HG03060 (cell line): ENCODE data around the gene DOCK1.

Experiments used
- ATAC-seq: cut with Tn5 transposase; IDR thresholded peaks from one replicate; pipeline ENCODE4 v1.9.1; 2021; ENCODE audit warnings: low read depth, moderate number of reproducible peaks; ENCODE audit not compliant: unreplicated experiment

DOCK1 gene

DNA sequence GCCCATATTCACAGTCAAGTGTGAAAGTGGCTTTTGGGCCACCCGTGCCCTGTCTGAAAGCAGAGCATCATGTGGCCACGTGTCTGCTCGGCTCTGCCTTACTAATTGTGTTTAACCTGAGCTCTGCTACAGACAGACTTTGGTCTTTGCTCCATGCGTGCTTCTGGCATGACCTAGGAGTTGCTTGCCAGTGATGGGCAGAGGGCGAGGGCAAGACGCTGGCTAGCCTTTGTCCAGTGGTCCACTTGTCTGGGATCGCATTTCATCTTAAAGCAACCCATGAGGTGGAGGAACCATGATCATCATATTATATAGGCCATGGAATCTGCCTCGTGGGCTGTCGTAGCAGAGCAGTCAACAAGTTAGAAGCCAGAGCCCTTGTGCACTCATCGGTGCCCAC is 414.5 kb downstream of the DOCK1 start:
- no peak for ATAC-seq

DNA sequence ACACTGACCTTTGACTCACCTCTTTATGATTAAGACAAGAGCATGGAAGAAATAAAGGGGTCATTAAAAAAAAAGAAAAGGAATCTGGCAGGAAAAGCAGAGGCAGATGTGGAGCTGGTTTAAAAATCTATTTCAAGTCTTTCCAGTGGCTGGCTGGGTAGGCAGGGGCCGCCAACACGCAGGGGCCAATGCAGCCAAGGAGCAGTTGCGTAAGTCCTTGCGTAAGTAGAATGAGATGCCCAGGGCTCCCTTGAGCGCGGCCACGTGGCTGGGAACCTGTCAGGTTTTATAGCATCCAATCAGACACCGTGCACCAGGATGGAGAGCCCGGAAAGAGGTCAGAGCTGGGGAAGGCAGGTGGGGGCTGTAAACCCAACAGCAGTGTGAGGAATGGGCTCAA is 414.9 kb downstream of the DOCK1 start:
- no peak for ATAC-seq

DNA sequence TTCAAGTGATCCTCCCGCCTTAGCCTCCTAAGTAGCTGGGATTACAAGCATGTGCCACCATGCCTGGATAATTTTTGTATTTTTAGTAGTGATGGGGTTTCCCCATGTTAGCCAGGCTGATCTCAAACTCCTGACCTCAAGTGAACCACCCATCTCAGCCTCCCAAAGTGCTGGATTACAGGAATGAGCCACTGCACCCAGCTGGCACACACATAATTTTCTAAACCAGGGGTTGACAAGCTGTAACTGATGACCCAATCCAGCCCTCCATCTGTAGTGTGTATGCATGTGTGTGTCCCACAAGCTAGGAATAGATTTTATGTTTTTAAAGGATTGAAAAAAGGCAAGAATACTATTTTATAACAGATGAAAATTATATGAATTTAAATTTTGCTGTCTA is 417.1 kb downstream of the DOCK1 start:
- no peak for ATAC-seq

DNA sequence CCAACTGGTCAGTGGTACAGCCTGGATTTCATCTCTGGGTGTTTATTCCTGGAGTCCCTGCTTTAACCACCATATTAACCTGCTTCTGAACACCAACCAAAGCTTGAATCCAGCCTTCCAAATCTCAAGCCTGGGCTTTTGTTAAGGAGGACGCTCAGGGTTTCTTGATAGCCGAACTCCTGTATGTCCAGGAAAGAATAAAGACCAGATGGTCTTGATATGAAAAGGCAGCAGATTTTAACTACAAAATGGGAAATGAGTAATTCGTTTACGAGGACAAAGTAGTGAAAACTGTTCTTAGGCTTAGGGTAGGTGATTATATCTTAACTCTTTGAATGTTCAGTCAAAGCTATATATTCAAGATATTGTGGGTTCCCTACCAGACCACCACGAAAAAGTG is 420.3 kb downstream of the DOCK1 start:
- ATAC-seq: no peak

DNA sequence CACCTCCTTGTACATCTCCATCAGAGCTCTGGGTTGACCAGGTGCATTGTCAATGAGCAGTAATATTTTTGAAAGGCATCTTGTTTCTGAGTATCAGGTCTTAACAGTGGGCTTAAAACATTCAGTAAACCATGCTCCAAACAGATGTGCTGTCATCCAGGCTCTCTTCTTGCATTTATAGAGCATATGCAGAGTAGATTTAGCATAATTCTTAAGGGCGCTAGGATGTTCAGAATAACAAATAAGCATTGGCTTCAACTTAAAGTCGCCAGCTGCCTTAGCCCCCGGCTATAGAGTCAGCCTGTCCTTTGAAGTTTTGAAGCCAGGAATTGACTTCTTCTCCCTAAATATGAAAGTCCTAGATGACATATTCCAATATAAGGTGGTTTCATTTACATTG is 421.7 kb downstream of the DOCK1 start:
- ATAC-seq: no peak

DNA sequence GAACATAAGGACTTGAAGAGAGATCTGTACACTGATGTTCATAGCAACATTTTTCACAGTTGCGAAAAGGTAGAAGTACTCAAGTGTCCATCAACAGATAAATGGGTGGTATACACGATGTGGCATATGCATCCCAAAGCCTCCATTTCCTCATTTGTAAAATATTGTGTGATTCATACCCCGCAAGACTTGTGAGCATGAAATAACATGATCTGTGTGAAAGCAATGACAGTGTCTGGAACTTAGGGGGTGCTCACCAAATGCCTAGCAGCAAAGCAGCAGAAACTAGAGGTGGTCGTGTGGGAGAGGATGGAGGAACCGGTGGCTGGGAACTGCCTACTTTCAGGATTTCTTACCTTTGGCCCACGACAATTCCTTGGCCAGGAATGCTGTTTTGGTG is 426.5 kb downstream of the DOCK1 start:
- ATAC-seq: no peak

DNA sequence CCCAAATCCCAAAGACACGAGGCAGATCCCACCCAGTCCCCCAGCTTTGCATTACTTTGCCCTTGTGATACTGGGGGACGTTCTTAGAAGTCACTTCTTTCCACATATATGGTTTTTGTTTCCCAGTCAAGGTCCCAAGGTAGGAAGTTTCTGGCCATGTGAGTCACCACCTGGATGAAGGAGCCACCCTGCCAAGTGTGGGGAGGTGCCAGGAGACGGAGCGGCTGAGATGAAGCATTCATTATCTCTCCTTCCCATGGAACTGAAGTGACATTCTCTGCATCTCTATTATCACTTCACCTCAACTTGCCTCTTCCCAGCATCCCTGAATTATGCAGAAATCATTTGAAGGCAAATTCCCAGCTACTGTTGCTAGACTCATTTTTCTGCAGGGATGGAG is 427.4 kb downstream of the DOCK1 start:
- no peak for ATAC-seq

DNA sequence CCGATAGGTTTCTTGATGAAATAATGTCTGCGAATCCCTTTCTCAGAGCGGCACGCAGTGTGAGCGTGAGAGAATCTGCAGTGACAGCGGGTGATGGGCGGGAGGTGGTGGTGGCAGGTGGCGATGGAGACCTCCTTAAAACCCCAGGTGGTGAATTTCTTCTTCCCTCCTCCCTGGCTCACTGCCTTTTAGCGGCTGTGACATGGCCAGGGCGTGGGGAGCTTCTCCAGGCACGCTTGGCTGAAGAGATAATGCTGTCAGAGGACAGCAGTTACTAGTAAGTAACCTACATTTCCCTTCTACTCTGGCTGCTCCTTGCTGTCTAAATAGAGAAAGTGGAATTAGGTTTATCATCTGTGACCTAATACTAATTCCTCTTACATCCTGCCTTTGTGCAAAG is 432.6 kb downstream of the DOCK1 start:
- ATAC-seq: no peak

DNA sequence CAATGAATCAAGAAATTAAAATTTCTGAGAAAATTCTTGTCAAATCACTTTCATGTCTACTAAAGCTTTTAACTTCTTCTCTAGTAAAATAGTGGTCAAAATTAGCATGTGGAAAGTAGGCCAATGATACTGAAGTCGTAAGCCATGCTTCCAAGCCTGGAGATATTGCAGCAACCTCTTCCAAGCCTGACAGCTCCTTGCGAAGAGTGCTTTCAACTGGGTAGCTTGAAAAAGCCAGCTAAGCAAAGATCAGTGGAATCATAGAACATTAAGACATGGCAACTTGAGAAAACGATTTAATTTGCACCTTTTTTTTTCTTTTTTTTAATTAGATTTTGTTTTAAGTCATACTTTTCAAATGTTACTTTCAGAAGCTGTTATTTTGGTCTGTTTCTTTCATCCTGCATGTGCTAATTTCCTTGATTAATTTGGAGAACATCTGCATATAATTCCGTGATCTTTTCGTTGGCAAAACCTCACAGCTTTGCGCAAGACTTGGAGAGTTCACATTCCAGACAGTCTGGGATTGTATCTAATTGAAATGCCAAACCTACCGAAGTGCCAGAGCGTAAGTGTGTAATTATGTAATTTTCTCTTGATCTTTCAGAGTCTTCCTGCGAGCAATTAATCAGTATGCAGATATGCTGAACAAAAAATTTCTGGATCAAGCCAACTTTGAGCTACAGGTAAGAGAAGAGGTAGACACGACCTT is 433.3 kb downstream of the DOCK1 start:
- no peak for ATAC-seq

DNA sequence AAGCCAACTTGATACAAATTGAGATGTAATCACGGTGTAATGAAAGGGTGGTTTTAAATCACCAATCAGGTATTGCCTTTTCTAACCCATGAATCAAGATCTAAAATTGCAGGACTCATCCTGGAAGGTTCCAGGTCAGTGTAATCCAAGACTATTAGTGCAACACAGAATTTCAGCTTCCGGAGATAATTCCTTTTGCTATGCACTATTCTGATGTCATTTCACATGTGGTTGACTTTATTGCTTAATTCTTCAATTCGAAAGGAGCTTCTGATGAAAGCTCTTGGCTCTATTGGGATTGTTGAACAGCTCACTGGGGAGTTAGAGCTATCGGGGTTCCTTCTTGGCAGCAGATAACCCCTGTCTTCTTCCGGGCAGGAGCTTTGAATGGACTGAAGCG is 438.6 kb downstream of the DOCK1 start:
- no peak for ATAC-seq

DNA sequence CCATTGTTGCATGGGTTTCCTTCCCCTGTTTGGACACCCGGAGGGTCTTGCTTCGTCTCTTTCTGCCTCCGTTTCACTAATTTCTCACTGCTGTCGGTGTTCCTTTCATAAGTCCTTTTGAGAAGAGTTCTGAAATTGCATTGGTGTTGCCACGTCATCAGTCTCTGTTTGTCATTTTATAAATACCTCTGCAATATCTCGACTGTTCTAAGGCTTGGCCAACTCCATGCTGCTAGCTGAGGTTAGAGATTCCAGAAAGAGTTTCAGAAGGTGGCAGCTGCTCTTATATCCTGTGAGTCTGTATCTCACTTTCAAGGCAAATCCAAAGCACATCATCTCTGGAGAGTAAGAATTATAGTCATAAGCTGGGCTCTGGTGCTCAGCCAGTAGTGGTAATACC is 439.1 kb downstream of the DOCK1 start:
- no peak for ATAC-seq

DNA sequence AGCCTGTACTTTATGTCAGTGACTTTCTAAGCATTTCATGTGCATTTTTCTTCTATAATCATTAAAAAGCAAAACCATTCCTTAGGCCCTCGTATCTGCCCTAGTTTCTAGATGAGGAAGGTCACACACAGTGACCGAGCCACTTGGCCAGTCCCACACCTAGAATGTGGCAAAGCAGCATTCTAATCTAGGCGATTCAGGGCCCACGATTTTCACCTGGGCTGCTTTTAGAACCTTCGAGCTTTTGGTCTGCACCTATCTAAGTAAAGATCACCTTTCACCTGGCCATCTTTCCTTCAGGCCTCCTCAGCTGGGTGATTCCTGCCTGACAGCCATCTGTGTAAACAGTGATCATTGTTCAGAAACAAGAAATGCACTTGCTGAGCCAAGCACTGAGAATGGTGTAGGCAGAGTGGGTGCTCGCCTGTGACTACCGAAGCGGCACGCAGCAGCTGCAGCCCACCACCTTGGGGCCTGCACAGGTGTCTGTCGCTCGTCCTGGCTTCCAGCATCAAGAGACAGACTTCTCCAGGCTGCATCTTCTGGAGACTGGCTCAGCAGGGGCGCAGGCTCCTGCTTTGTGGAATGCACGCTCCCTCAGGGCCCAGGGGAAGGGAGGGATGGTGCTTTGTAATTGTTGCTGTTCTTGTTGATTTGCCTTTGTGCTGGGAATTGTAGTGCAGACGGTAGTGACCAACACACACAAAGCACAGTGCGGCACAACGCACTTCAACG is 440.2 kb downstream of the DOCK1 start:
- ATAC-seq: no peak

DNA sequence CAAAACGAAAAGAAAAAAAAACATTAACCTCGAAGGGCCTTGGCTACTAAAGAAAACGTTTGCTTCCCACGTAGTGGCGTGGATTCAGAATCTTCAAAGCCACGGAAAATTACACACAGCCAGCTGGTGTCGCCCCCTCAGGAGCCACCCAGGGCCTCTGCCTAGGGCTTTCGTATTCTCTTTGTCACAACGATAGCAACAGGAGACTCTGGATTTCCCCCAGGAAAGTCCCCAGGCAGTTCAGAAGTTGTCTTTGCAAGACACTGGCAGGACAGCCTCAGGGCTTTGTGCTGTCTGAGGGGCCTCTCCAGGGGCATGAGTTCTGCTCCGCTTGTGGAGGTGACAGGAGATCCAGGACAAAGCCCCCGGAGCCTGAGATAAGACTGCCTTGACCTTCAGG is 441.4 kb downstream of the DOCK1 start:
- ATAC-seq: no peak

DNA sequence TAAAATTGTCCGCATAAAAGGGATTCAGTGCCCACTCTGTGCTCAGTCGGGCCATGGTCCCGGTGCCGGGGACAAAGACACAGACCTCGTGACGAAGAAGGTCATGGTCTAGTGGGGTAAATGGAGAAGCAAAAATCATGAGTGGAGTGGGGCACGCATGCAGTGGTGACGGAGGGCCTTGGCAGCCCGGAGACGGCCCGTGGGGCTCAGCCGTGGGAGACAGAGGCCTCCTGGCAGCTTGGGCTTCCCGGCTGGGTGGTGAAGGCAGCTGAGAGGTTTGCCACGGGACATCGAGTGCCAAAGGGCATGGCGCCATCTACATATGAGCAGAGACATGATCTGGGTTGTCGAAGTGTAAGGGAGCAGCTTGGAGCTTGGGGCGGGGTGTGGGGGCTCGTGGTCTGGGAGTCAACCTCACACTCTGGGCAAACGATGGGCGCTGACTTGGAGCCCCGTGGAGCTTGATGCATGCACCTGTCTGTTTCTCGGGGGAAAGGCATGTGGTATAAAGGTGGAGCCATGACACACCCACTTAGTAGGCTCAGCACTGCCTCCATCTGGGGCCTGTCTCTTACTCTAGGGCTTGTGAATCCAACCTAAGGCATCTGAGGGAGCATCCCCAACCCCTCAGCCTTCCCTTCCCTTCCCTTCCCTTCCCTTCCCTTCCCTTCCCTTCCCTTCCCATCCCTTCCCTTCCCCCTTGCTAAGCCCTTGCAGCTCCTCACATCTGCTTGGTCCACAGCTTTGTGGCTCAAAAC is 442.2 kb downstream of the DOCK1 start:
- no peak for ATAC-seq

DNA sequence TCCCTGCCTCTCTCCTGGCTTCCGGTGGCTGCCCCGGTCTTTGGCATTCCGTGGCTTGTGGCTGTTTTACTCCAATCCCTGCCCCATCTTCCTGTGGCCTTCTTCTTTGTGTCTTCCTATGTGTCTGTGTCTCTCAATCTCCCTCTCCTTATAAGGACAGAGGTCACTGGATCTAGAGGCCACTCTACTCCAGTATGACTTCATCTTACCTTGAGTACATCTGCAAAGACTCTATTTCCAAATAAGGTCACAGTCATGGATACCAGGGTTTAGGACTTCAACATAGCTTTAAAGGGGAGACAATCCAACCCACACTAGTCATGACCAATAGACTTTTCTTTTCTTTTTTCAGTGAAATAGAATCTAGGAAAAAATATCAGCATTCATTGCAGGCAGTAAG is 444.5 kb downstream of the DOCK1 start:
- no peak for ATAC-seq

DNA sequence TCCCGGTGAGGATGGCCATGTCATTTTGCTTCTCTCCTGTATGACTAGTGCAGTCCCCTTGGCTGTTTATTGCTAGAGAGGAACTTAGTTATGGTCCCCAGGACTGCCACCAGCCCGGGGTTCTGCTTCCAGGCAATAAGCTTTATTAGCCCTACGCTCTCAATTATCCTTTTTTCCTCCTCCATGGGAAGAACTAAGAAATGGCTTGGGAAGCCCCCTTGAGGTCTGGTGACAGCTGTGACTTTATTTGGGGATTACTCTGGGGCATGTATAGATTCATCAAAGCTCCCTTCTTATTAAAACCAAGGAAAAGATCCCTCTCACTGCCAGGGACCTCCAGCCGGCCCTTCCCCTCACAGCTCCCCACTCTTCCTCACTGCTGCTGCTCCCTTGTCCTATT is 446.3 kb downstream of the DOCK1 start:
- no peak for ATAC-seq

DNA sequence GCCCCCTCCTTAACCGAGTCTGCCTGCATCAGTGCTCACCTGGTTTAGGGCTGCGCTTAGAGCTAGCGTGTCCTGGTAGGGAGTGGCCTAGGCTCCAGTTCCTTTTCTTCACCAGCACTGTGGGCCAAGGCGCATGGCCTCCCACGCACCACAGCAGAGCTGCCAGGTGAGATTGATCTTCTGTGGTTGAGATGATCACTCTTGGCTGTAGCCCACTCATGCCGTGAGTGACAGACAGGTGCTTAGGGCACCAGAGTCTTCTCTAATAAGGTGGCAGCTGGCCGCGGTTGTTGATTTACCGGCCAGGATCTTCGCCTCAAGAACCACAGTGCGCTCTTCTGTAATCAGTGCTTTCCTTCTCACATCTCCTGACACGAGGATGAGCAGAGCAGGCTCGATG is 448.3 kb downstream of the DOCK1 start:
- ATAC-seq: no peak

DNA sequence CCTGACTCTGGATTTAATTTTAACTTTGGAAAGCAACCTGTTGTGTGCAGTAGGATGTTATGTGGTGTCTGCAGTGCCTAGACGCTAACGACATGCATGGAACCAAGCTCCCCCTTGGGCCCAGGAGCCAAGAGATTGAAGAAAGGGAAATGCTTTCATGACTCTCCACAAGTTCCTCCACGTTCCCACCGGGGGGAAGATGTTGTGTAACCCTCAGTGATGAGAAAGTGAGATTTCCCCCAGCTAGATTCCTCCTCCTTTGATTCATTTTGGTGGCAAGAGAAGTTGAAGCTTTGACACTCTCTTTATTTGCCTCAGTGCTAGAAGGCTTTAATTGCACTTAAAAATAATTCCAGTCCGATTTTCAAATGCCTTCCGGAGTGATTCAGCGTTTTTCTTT is 449.0 kb downstream of the DOCK1 start:
- no peak for ATAC-seq

DNA sequence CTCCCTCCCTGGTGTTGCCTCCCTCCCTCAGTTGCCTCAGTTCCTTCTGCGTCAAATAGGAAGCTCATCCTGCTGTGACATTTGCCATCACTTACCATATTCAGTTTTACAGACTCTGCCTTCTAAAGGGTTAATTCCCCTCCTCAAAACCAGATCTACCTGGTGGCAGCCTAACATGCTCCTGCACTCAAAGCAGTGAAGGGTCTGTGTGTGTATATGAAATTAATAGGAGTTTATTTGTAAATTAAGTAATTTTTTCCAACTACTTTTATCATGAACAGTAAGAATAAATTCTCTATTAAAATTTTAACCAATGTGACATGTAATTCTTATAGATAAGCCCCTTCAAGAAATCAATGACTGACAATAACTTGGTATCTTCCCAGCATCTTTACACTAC is 449.8 kb downstream of the DOCK1 start:
- no peak for ATAC-seq

DNA sequence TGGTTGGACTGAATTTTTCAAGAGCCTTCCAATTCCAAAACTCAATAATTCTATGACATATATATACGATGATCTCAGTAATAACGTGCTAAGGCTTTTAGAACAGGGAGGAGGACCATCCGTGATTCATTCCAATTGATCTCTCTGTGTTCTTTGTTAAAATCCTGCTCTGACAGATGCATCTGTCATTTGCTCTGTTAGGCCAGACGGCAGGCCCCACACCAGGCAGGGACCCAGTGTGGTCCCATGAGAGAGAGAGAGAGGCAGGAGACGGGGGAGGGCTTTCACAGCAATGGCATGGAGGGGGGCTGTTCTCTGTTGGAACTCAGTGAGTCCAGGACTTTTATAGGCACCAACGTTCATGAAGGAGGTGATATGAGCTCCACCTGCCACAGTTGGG is 451.1 kb downstream of the DOCK1 start:
- ATAC-seq: no peak

DNA sequence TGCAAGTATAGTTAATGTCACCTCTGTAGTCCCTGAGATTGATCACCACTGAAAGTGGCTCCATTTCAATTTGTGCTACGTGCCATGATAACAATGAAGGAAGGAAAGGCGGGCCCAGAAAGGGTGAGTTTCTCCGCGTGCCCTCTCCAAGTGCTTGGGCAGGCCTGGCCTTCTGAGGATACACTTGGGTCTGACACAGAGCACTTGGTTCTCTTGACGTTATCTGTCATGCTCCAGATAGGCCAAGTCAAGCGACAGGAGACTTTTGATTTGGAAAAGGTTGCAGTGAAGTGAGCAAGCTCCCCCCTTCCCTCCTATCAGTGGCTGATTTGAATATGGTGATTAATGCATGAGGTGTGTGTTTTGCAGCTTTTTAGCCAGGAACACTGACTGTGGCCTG is 452.0 kb downstream of the DOCK1 start:
- ATAC-seq: no peak

DNA sequence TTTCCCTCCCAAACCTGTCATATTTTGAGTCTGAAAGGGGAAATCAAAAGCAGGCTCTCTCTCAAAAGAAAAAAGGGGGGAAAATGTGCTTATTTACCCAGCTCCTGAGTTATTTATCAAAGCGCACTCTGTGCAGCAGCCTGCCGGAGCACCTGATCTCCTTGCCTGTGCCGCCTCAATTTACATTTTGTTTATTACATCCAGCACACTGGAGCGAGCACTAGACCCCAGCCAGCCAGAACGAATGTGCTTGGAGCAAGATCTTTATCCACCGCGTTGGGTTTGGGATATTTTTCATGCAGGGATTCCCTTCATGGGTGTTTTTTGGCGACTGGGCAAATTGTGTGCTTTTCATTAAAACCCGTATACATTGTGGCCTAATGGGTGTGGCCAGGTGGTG is 453.1 kb downstream of the DOCK1 start:
- no peak for ATAC-seq
